Karpas-422 (cell line): ENCODE measurements around the gene PATJ. TPM values are rescaled to one million over a fixed set of nuclear protein-coding genes. Genes with fewer than 3 reads are reported as not detected.

Experiments
- small RNA-seq: library from RNA; depleted of rRNA; stranded (forward); fragments of <200 nt; gene quantifications from one replicate; pipeline ENCODE3, GENCODE V24; 2014
- total RNA-seq: library from RNA; depleted of rRNA; stranded (reverse); fragments of >200 nt; shearing (Covaris generic); gene quantifications from 2 replicates; pipeline ENCODE4 v1.2.3, GENCODE V29; 2014; ENCODE audit warnings: low replicate concordance; rRNA removed

PATJ gene
- total RNA-seq, 1 experiment from 2014 or later, result not detected

Small RNAs within 50 kb of the gene (small RNA-seq; reads per million reads assigned to genes)
- not detected for gene LAMTOR5P1
- gene MIR3116-1, result not detected
- gene RN7SL180P, result not detected
- not detected for gene RNU6-1177P
- not detected for gene RNU6-414P

Other genes with a start within 250 kb of the PATJ start
- gene TM2D1, start 17.3 kb upstream of the PATJ start, total RNA-seq, result 48.2 and 67.3 TPM in 2 replicates